HCT116 (cell line): ENCODE measurements around the gene NOS1. TPM values are rescaled to one million over a fixed set of nuclear protein-coding genes. Genes with fewer than 3 reads are reported as not detected.

Experiments used
- ATAC-seq: fragments of 200-7000 bp; cut with Tn5 transposase; 2 replicates; pipeline ENCODE4 v1.9.1; 2020; ENCODE audit warnings: mild to moderate bottlenecking, moderate library complexity
- BruUV-seq: library from RNA; stranded (reverse); fragments of 400-500 nt; replicated peaks from 2 replicates; lab custom pipeline; 2021; lab: Mats Ljungman, UMichigan
- CTCF ChIA-PET: fragments of 300-600 bp; sonication (Branson Sonifier 250); formaldehyde crosslinking; loops from one replicate; lab custom pipeline; 2021; ENCODE audit warnings: antibody characterized with exemption; lab: Charles Lee
- POLR2A ChIA-PET: fragments of 300-600, 350-600 bp; sonication (Branson Sonifier 250); formaldehyde crosslinking; loops from one replicate; lab custom pipeline; 2021; ENCODE audit warnings: antibody characterized with exemption; lab: Charles Lee
- RAD21 ChIA-PET, 2 experiments: fragments of 300-600 bp; sonication (Branson Sonifier 250); formaldehyde crosslinking; loops; one replicate each; lab custom pipeline; 2023; ENCODE audit warnings: low total read pairs in 2 of 2; ENCODE audit not compliant: uncharacterized antibody in 2 of 2, unreplicated experiment in 2 of 2, low non-redundant PET in 1 of 2; lab: Charles Lee
- DNase-seq: peaks from one replicate; pipeline ENCODE4 v3.0.0-alpha.2; 2010; ENCODE audit warnings: low read depth, low spot score
- H2AFZ ChIP-seq: fragments of 200-600 bp; shearing (Covaris generic), sonication (generic); 2 replicates; pipeline ENCODE4 v1.6.1; 2017; ENCODE audit warnings: low read depth, mixed run types, mixed read lengths, antibody characterized with exemption, low read length; ENCODE audit not compliant: poor library complexity, severe bottlenecking
- H3K27ac ChIP-seq: 2 replicates; pipeline ENCODE4 v1.5.1; 2012; ENCODE audit warnings: low read depth, low read length
- H3K27me3 ChIP-seq: fragments of 200-600 bp; sonication (generic); 2 replicates; pipeline ENCODE4 v1.6.1; 2016; ENCODE audit warnings: mixed run types, low read length, mixed read lengths; ENCODE audit not compliant: insufficient read depth
- H3K36me3 ChIP-seq, 2 experiments: fragments of 200-500 bp in 1 of 2; fragments of 200-600 bp in 1 of 2; sonication (Bioruptor generic) in 1 of 2; sonication (generic) in 1 of 2; 2 replicates each; pipeline versions ENCODE4 v1.5.1 to v1.6.1; 2014 to 2016; ENCODE audit warnings: low read length in 2 of 2, inconsistent platforms in 1 of 2, mixed read lengths in 1 of 2, mixed run types in 1 of 2; ENCODE audit not compliant: insufficient read depth in 2 of 2, control insufficient read depth in 1 of 2
- H3K4me1 ChIP-seq, 2 experiments: fragments of 200-600 bp in 1 of 2; sonication (generic) in 1 of 2; 2 replicates each; pipeline versions ENCODE4 v1.5.1 to v1.6.1; 2012 to 2017; ENCODE audit warnings: low read length in 2 of 2, inconsistent platforms in 1 of 2, mild to moderate bottlenecking in 1 of 2, mixed read lengths in 1 of 2, mixed run types in 1 of 2, moderate library complexity in 1 of 2; ENCODE audit not compliant: insufficient read depth in 2 of 2, control insufficient read depth in 1 of 2
- H3K4me2 ChIP-seq: fragments of 200-600 bp; sonication (generic); 2 replicates; pipeline ENCODE4 v1.6.1; 2017; ENCODE audit warnings: mixed run types, low read length, mixed read lengths
- H3K4me3 ChIP-seq, 2 experiments: fragments of 200-600 bp in 1 of 2; sonication (generic) in 1 of 2; replicated peaks in 1 of 2; 2 replicates each; pipeline ENCODE4 v1.5.1; 2011 to 2016; ENCODE audit warnings: low read length in 2 of 2, control low read depth in 1 of 2, low read depth in 1 of 2, mild to moderate bottlenecking in 1 of 2, mixed read lengths in 1 of 2, mixed run types in 1 of 2
- H3K79me2 ChIP-seq: fragments of 200-600 bp; sonication (generic); 2 replicates; pipeline ENCODE4 v1.6.1; 2017; ENCODE audit warnings: mild to moderate bottlenecking, mixed run types, low read length, moderate library complexity, mixed read lengths; ENCODE audit not compliant: insufficient read depth
- H3K9ac ChIP-seq: fragments of 200-600 bp; sonication (generic); 2 replicates; pipeline ENCODE4 v1.6.1; 2016; ENCODE audit warnings: low read length, mixed read lengths
- H3K9me2 ChIP-seq: fragments of 200-600 bp; sonication (generic), shearing (Covaris generic); 2 replicates; pipeline ENCODE4 v1.6.1; 2017; ENCODE audit warnings: mixed run types, mild to moderate bottlenecking, moderate library complexity; ENCODE audit not compliant: insufficient read depth
- H3K9me3 ChIP-seq, 2 experiments: fragments of 200-500 bp in 1 of 2; fragments of 200-600 bp in 1 of 2; sonication (Bioruptor generic) in 1 of 2; sonication (generic) in 1 of 2; 2 replicates each; pipeline ENCODE4 v1.6.1; 2014 to 2017; ENCODE audit warnings: low read length in 2 of 2, mixed read lengths in 2 of 2, inconsistent platforms in 1 of 2, low read depth in 1 of 2, mild to moderate bottlenecking in 1 of 2, mixed run types in 1 of 2, moderate library complexity in 1 of 2; ENCODE audit not compliant: control insufficient read depth in 1 of 2, insufficient read depth in 1 of 2
- H4K20me1 ChIP-seq: fragments of 200-600 bp; sonication (generic), shearing (Covaris generic); 2 replicates; pipeline ENCODE4 v1.6.1; 2017; ENCODE audit warnings: mixed run types, mild to moderate bottlenecking, moderate library complexity; ENCODE audit not compliant: insufficient read depth
- CEBPB ChIP-seq: IDR thresholded peaks from 2 replicates; pipeline ENCODE4 v1.6.1; 2012; ENCODE audit warnings: low read depth
- CTCF ChIP-seq, 3 experiments: fragments of 200-600 bp in 1 of 3; sonication (generic) in 1 of 3; IDR thresholded peaks in 2 of 3; conservative IDR thresholded peaks in 1 of 3; 2 replicates each; pipeline ENCODE4 v1.5.1; 2012 to 2017; ENCODE audit warnings: low read depth in 2 of 3, low read length in 2 of 3, antibody characterized with exemption in 1 of 3, borderline replicate concordance in 1 of 3, control low read depth in 1 of 3, mild to moderate bottlenecking in 1 of 3, mixed read lengths in 1 of 3, mixed run types in 1 of 3, moderate library complexity in 1 of 3; ENCODE audit not compliant: insufficient read depth in 1 of 3
- EGR1 ChIP-seq: IDR thresholded peaks from 2 replicates; pipeline ENCODE4 v1.6.1; 2012; ENCODE audit warnings: low read depth
- ELF1 ChIP-seq: IDR thresholded peaks from 2 replicates; pipeline ENCODE4 v1.6.1; 2012; ENCODE audit warnings: low read depth, borderline replicate concordance
- EZH2 ChIP-seq: fragments of 200-600 bp; sonication (generic); IDR thresholded peaks from 2 replicates; pipeline ENCODE4 v1.6.1; 2017; ENCODE audit warnings: antibody characterized with exemption, mixed run types
- EZH2phosphoT487 ChIP-seq: fragments of 200-600 bp; IDR thresholded peaks from 2 replicates; pipeline ENCODE4 v1.6.1; 2018; ENCODE audit warnings: antibody characterized with exemption, borderline replicate concordance
- FOSL1 ChIP-seq: IDR thresholded peaks from 2 replicates; pipeline ENCODE4 v1.6.1; 2012; ENCODE audit warnings: low read depth
- POLR2A ChIP-seq: IDR thresholded peaks from 2 replicates; pipeline ENCODE4 v1.7.0; 2011; ENCODE audit warnings: borderline replicate concordance; ENCODE audit not compliant: insufficient read depth, insufficient read length; ENCODE audit errors: extremely low read depth
- RAD21 ChIP-seq: IDR thresholded peaks from 2 replicates; pipeline ENCODE4 v1.6.1; 2012; ENCODE audit warnings: low read depth, mild to moderate bottlenecking
- REST ChIP-seq: IDR thresholded peaks from 2 replicates; pipeline ENCODE4 v1.6.1; 2012; ENCODE audit warnings: low read depth
- SIN3A ChIP-seq: IDR thresholded peaks from 2 replicates; pipeline ENCODE4 v1.6.1; 2012; ENCODE audit warnings: low read depth
- SRF ChIP-seq: IDR thresholded peaks from 2 replicates; pipeline ENCODE4 v1.6.1; 2012; ENCODE audit warnings: low read depth
- TCF7L2 ChIP-seq: IDR thresholded peaks from 2 replicates; pipeline ENCODE4 v1.7.0; 2011; ENCODE audit warnings: borderline replicate concordance, inconsistent platforms; ENCODE audit not compliant: insufficient read depth, insufficient read length; ENCODE audit errors: extremely low read depth
- YY1 ChIP-seq: IDR thresholded peaks from 2 replicates; pipeline ENCODE4 v1.6.1; 2011; ENCODE audit warnings: low read length, low read depth, moderate library complexity, mild to moderate bottlenecking; ENCODE audit not compliant: insufficient replicate concordance; ENCODE audit errors: extremely low read depth
- intact Hi-C: fragments of 100-400 bp; cut with micrococcal nuclease; formaldehyde crosslinking; loops from 2 replicates; pipeline ENCODE4 v1.10.0; 2022
- total RNA-seq: library from RNA; stranded (reverse); gene quantifications from one replicate; pipeline ENCODE4 v1.2.1, GENCODE V29; 2021; ENCODE audit not compliant: unreplicated experiment
- TF ChIP-seq, protein P1 (sequence below): IDR thresholded peaks from 2 replicates; pipeline ENCODE4 v1.6.1; 2011; ENCODE audit warnings: mild to moderate bottlenecking, low read length, moderate library complexity; ENCODE audit not compliant: insufficient replicate concordance; ENCODE audit errors: extremely low read depth

Gene NOS1
- total RNA-seq, 1 experiment from 2014 or later = 0.22 TPM

- H3K79me2 ChIP-seq = no peaks in the 10 kb centered on the region
- H3K9ac ChIP-seq = no peak overlapping the region
- H3K4me1 ChIP-seq = no peaks in the 10 kb centered on the region
- BruUV-seq = no TSS peak
- no peak overlapping the region for H2AFZ ChIP-seq
- H3K27ac ChIP-seq = no peak overlapping the region
- intact Hi-C loops = no loop called here
- H3K27me3 ChIP-seq = 0 out of 2 replicates have a peak, but pooled peaks cover 5% of the 10 kb centered on the region
- no peak for DNase-seq
- H3K9me2 ChIP-seq = no peaks in the 10 kb centered on the region; the same call in 1 of the 2 replicates
- ChIA-PET POLR2A (no interaction called here), RAD21 (interaction anchor here in 1 of 2 experiments (0.6 kb wide), 1 partner anchor 443 kb away, joined by 3 read pairs; no protein-coding TSS in a partner anchor), CTCF (interaction anchor here (1.0 kb wide), 1 partner anchor 27 kb away, joined by 4 read pairs; no protein-coding TSS in a partner anchor)
- no peak overlapping the region for H3K4me3 ChIP-seq
- H3K36me3 ChIP-seq = no peaks in the 10 kb centered on the region
- H3K9me3 ChIP-seq = 0 out of 4 replicates have a peak, but pooled peaks cover 0 to 3% of the 10 kb centered on the region in 2 experiments
- ATAC-seq = no peak
- no peak overlapping the region for H3K4me2 ChIP-seq
- no peak for TF ChIP-seq SIN3A
- no peak for TF ChIP-seq POLR2A
- no peak for TF ChIP-seq SRF
- no peak for TF ChIP-seq YY1
- TF ChIP-seq FOSL1 = no peak
- no peak for TF ChIP-seq RAD21
- TF ChIP-seq REST = no peak
- TF ChIP-seq EGR1 = no peak
- no peak for TF ChIP-seq TCF7L2
- TF ChIP-seq, protein P1, sequence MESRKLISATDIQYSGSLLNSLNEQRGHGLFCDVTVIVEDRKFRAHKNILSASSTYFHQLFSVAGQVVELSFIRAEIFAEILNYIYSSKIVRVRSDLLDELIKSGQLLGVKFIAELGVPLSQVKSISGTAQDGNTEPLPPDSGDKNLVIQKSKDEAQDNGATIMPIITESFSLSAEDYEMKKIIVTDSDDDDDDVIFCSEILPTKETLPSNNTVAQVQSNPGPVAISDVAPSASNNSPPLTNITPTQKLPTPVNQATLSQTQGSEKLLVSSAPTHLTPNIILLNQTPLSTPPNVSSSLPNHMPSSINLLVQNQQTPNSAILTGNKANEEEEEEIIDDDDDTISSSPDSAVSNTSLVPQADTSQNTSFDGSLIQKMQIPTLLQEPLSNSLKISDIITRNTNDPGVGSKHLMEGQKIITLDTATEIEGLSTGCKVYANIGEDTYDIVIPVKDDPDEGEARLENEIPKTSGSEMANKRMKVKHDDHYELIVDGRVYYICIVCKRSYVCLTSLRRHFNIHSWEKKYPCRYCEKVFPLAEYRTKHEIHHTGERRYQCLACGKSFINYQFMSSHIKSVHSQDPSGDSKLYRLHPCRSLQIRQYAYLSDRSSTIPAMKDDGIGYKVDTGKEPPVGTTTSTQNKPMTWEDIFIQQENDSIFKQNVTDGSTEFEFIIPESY = no peak
- no peak for TF ChIP-seq ELF1
- TF ChIP-seq EZH2 = no peak
- no peak for TF ChIP-seq CEBPB
- no peak for TF ChIP-seq CTCF (IDR thresholded peaks at IDR 0.05 in 2 of 3, conservative IDR thresholded peaks at IDR 0.05 in 1 of 3; ENCODE audit: borderline replicate concordance in 1 of 3, insufficient read depth in 1 of 3, low read depth in 2 of 3, low read length in 2 of 3)
- TF ChIP-seq EZH2phosphoT487 = no peak
- H4K20me1 ChIP-seq = no peaks in the 10 kb centered on the region
Measured at GRCh38 chr12:117394491-117394890, 33.1 kb upstream of the NOS1 start.
